ENCODE data around the gene LRRN2. TPM values are rescaled to one million over a fixed set of nuclear protein-coding genes. Genes with fewer than 3 reads are reported as not detected.

Gene LRRN2
- total and polyA plus RNA-seq, 2 experiments from 2014 or later: 3.7 to 4.9 TPM

GRCh38 chr1:204705888-204706837 lies 20.6 kb upstream of the LRRN2 start:
- H3K4me3 ChIP-seq: no peak overlapping the region
- peaks cover under 1% of the 10 kb centered on the region for H3K4me1 ChIP-seq (ENCODE audit: low read depth)
- no peaks in the 10 kb centered on the region for H3K36me3 ChIP-seq
- no peaks in the 10 kb centered on the region for H3K9me3 ChIP-seq (ENCODE audit: low read depth)
- TF ChIP-seq CTCF (IDR thresholded peaks at IDR 0.05; ENCODE audit: low read depth, low read length): no peak
- no peak overlapping the region for H3K27ac ChIP-seq
- peaks cover 9% of the 10 kb centered on the region for H3K27me3 ChIP-seq
- DNase-seq (ENCODE audit: low read depth in 1 of 2, low spot score in 1 of 2): no peak

GRCh38 chr1:204705493-204705811 lies 19.9 kb upstream of the LRRN2 start:
- H3K4me1 ChIP-seq (ENCODE audit: low read depth): no peaks in the 10 kb centered on the region
- H3K36me3 ChIP-seq: no peaks in the 10 kb centered on the region
- H3K27ac ChIP-seq: no peak overlapping the region
- TF ChIP-seq CTCF (IDR thresholded peaks at IDR 0.05; ENCODE audit: low read depth, low read length): no peak
- no peaks in the 10 kb centered on the region for H3K9me3 ChIP-seq (ENCODE audit: low read depth)
- no peak for DNase-seq (ENCODE audit: low read depth in 1 of 2, low spot score in 1 of 2)
- no peak overlapping the region for H3K4me3 ChIP-seq
- H3K27me3 ChIP-seq: peaks cover 9% of the 10 kb centered on the region

- no peaks in the 10 kb centered on the region for H3K9me3 ChIP-seq (ENCODE audit: low read depth)
Observed at GRCh38 chr1:204704794-204705492, 19.4 kb upstream of the LRRN2 start.

GRCh38 chr1:204703826-204704612 lies 18.5 kb upstream of the LRRN2 start:
- TF ChIP-seq CTCF (IDR thresholded peaks at IDR 0.05; ENCODE audit: low read depth, low read length): no peak
- Histone ChIP-seq H3K4me1 (ENCODE audit: low read depth) (no peaks in the 10 kb centered on the region), H3K9me3 (ENCODE audit: low read depth) (no peaks in the 10 kb centered on the region), H3K4me3 (no peak overlapping the region), H3K36me3 (no peaks in the 10 kb centered on the region), H3K27ac (no peak overlapping the region), H3K27me3 (no peaks in the 10 kb centered on the region)
- DNase-seq (ENCODE audit: low read depth in 1 of 2, low spot score in 1 of 2): no peak

More at GRCh38 chr1:204704794-204705492, 19.4 kb upstream of the LRRN2 start:
- Histone ChIP-seq H3K36me3 (no peaks in the 10 kb centered on the region), H3K27me3 (peaks cover 4% of the 10 kb centered on the region), H3K4me3 (no peak overlapping the region), H3K27ac (no peak overlapping the region), H3K4me1 (ENCODE audit: low read depth) (no peaks in the 10 kb centered on the region)
- DNase-seq (ENCODE audit: low read depth in 1 of 2, low spot score in 1 of 2): no peak
- no peak for TF ChIP-seq CTCF (IDR thresholded peaks at IDR 0.05; ENCODE audit: low read depth, low read length)

GRCh38 chr1:204703268-204703664 lies 17.7 kb upstream of the LRRN2 start:
- Histone ChIP-seq H3K27me3 (no peaks in the 10 kb centered on the region), H3K36me3 (no peaks in the 10 kb centered on the region), H3K9me3 (ENCODE audit: low read depth) (no peaks in the 10 kb centered on the region), H3K27ac (no peak overlapping the region), H3K4me3 (no peak overlapping the region), H3K4me1 (ENCODE audit: low read depth) (no peaks in the 10 kb centered on the region)
- no peak for DNase-seq (ENCODE audit: low read depth in 1 of 2, low spot score in 1 of 2)
- TF ChIP-seq CTCF (IDR thresholded peaks at IDR 0.05; ENCODE audit: low read depth, low read length): no peak

All from cardiac muscle cell (in vitro differentiated cells and primary cell).